ENCODE results near the gene TTC29.

Gene TTC29, protein sequence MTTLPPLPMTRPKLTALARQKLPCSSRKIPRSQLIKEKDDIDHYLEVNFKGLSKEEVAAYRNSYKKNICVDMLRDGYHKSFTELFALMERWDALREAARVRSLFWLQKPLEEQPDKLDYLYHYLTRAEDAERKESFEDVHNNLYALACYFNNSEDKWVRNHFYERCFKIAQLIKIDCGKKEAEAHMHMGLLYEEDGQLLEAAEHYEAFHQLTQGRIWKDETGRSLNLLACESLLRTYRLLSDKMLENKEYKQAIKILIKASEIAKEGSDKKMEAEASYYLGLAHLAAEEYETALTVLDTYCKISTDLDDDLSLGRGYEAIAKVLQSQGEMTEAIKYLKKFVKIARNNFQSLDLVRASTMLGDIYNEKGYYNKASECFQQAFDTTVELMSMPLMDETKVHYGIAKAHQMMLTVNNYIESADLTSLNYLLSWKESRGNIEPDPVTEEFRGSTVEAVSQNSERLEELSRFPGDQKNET

DNA sequence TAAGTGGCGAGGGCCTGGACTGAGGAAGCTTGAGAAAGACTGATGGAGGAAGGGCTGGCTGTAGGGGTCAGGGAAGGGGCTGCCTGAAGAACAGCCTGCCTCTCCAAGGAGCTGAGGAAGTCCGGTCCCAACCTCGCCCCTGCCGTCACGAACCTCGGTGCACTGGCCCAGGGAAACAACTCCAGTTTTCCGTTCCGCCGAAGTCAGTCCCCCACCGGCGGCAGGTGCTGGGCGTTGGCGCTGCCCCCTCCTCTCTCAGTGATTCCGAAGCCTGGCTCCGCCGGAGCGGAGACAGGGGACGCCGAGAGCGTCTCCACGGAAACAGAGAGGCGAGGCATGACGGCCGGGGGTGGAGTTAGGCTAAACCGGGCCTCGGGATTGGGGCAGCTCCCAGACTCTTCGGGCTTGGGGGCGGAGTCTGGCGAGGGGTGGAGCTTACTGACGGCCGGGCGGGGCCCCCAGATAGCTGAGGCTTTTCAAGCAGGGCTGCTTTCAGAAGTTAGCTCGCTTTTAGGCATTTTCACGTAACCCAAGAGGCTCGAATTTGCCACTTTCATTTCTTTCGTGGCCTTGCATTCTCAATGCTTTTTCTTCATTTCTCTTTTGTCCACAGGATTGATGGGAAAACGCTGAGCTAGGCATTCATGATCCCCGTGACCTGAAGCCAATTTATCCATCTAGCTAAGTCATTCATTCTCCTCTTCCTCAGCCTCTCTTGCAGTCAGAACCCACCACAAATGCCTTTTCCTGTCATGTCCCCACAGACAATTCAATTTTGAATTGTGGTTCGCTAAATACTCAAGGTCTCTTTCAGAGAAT lies at the start of gene TTC29:
TSS of gene TTC29 (minus strand) at position 309 of the 819 bp plus-strand sequence. CDS start 5,969 bp downstream, outside the sequence.
- H3K27ac Mint-ChIP-seq (ENCODE audit: low read depth): peak within 1 kb of the TSS; percentile 66

GRCh38 chr4:146981651-146982050 lies 36.0 kb upstream of the TTC29 start:
- ATAC-seq (replicated peaks; ENCODE audit: extremely low read depth, poor library complexity, severe bottlenecking) (no peak), DNase-seq (ENCODE audit: low spot score in 2 of 2) (no peak)
- Mint-ChIP-seq H3K4me1 (no peaks in the 10 kb centered on the region), H3K27ac (ENCODE audit: low read depth) (no peak overlapping the region), H3K9me3 (no peaks in the 10 kb centered on the region), H3K4me3 (no peak overlapping the region), H3K36me3 (ENCODE audit: insufficient read depth) (no peaks in the 10 kb centered on the region), H3K27me3 (peaks cover 37% of the 10 kb centered on the region)

More for the DNA sequence above, at the start of gene TTC29:
- H3K36me3 Mint-ChIP-seq (ENCODE audit: insufficient read depth): no peaks in the 10 kb centered on the region
- H3K4me1 Mint-ChIP-seq: peaks cover 31% of the 10 kb centered on the region
- no peaks in the 10 kb centered on the region for H3K27me3 Mint-ChIP-seq
- peak within 1 kb of the TSS; percentile 79 for H3K4me3 Mint-ChIP-seq
- peak; percentile 62 to 65 for DNase-seq (ENCODE audit: low spot score in 2 of 2)
- H3K9me3 Mint-ChIP-seq: no peaks in the 10 kb centered on the region
- peak; percentile 93 for ATAC-seq (replicated peaks; ENCODE audit: extremely low read depth, poor library complexity, severe bottlenecking)

DNA sequence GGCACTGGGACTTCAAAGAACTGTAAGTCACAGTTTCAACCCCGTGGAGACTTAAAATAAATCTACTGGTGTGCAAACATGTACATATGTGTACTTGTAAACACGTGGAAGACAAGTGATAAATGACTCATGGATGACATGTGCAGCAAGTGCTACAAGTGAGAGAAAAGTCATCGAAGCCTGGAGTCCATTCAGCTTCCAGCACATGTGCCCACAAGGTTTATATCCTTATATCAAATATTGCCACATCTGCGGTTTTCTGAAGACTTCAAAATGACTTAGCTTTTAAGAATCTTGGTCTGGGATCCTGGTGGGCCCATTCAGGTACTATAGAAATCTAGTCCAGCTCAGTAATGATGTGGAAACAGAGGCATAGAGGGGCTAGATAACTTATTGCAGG lies 33.0 kb upstream of the TTC29 start:
- no peak overlapping the region for H3K27ac Mint-ChIP-seq (ENCODE audit: low read depth)
- no peak overlapping the region for H3K4me3 Mint-ChIP-seq
- H3K4me1 Mint-ChIP-seq: no peaks in the 10 kb centered on the region
- no peaks in the 10 kb centered on the region for H3K36me3 Mint-ChIP-seq (ENCODE audit: insufficient read depth)
- ATAC-seq (replicated peaks; ENCODE audit: extremely low read depth, poor library complexity, severe bottlenecking) (no peak), DNase-seq (ENCODE audit: low spot score in 2 of 2) (no peak)
- H3K27me3 Mint-ChIP-seq: peaks cover 52% of the 10 kb centered on the region
- H3K9me3 Mint-ChIP-seq: no peaks in the 10 kb centered on the region

DNA sequence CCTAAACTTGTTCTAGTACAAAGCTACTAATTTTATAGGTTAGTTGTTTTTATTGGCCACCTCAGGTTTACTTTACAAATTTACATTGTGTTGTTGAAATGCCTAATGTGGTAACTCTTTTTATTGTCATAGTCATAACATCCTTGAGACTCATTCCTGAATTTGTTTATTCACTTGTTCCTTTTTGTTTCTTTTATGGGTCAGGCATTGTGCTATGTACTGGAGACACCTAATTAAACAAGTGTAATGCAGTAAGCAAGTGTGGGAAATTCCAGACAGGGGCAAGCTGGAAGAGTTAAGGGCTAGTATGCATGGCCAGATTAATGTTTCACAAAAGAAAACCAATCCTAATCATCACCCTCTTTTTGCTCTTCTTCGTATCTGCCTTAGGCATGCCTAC lies 30.5 kb upstream of the TTC29 start:
- H3K36me3 Mint-ChIP-seq (ENCODE audit: insufficient read depth): no peaks in the 10 kb centered on the region
- H3K4me1 Mint-ChIP-seq: no peaks in the 10 kb centered on the region
- ATAC-seq (replicated peaks; ENCODE audit: extremely low read depth, poor library complexity, severe bottlenecking): no peak
- no peak overlapping the region for H3K27ac Mint-ChIP-seq (ENCODE audit: low read depth)
- H3K9me3 Mint-ChIP-seq: no peaks in the 10 kb centered on the region
- no peak for DNase-seq (ENCODE audit: low spot score in 2 of 2)
- no peak overlapping the region for H3K4me3 Mint-ChIP-seq
- peaks cover 68% of the 10 kb centered on the region for H3K27me3 Mint-ChIP-seq

DNA sequence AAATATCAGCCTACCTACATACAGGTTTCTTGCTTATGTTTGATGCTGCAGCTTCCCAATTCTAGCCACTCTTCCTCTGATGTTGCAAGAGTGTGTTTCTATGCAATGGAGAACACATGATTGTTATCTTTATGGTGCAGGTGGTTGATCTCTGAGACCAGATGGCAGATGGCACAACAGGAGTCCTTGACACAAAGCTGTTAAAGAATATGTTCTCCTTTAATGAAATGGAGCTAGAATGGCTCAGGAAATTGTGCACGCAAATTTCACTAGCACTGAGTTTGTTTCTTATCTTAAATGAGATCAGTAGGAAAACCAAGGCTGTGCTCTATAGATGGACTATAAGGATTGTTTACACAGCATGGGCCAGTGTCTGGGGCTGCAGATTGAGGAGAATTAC lies 29.9 kb upstream of the TTC29 start:
- H3K4me1 Mint-ChIP-seq: no peaks in the 10 kb centered on the region
- peaks cover 68% of the 10 kb centered on the region for H3K27me3 Mint-ChIP-seq
- no peak overlapping the region for H3K4me3 Mint-ChIP-seq
- ATAC-seq (replicated peaks; ENCODE audit: extremely low read depth, poor library complexity, severe bottlenecking): no peak
- no peaks in the 10 kb centered on the region for H3K36me3 Mint-ChIP-seq (ENCODE audit: insufficient read depth)
- no peak for DNase-seq (ENCODE audit: low spot score in 2 of 2)
- H3K27ac Mint-ChIP-seq (ENCODE audit: low read depth): no peak overlapping the region
- no peaks in the 10 kb centered on the region for H3K9me3 Mint-ChIP-seq

- H3K27me3 Mint-ChIP-seq: peaks cover 64% of the 10 kb centered on the region
- no peaks in the 10 kb centered on the region for H3K4me1 Mint-ChIP-seq
- ATAC-seq (replicated peaks; ENCODE audit: extremely low read depth, poor library complexity, severe bottlenecking) (no peak), DNase-seq (ENCODE audit: low spot score in 2 of 2) (no peak)
- no peaks in the 10 kb centered on the region for H3K9me3 Mint-ChIP-seq
- no peak overlapping the region for H3K27ac Mint-ChIP-seq (ENCODE audit: low read depth)
- no peaks in the 10 kb centered on the region for H3K36me3 Mint-ChIP-seq (ENCODE audit: insufficient read depth)
- no peak overlapping the region for H3K4me3 Mint-ChIP-seq
These were observed 29.4 kb upstream of the TTC29 start for GRCh38 chr4:146975036-146975435.

GRCh38 chr4:146972036-146972435 lies 26.4 kb upstream of the TTC29 start:
- ATAC-seq (replicated peaks; ENCODE audit: extremely low read depth, poor library complexity, severe bottlenecking) (no peak), DNase-seq (ENCODE audit: low spot score in 2 of 2) (no peak)
- peaks cover 66% of the 10 kb centered on the region for H3K27me3 Mint-ChIP-seq
- no peak overlapping the region for H3K27ac Mint-ChIP-seq (ENCODE audit: low read depth)
- no peak overlapping the region for H3K4me3 Mint-ChIP-seq
- no peaks in the 10 kb centered on the region for H3K4me1 Mint-ChIP-seq
- H3K36me3 Mint-ChIP-seq (ENCODE audit: insufficient read depth): no peaks in the 10 kb centered on the region
- no peaks in the 10 kb centered on the region for H3K9me3 Mint-ChIP-seq

DNA sequence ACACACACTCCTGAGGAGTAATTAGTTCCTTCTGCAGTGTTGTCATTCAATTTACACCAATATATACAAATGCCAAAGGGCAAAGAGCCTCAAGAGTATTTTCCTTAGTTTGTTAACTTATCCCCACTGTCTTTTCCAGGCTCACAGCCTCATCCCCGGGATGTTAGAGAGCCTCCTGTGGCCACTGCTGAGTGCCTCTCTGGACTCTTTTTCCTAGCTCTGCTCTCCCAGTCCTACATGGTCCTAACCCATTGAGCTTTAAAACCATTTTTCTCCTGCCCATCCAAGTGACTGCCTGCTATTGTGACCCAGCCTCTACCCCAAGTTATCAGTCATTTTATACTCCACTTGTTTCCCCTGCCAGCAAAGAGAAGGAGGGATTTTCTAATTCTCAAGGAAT lies 23.5 kb upstream of the TTC29 start:
- no peak for ATAC-seq (replicated peaks; ENCODE audit: extremely low read depth, poor library complexity, severe bottlenecking)

DNA sequence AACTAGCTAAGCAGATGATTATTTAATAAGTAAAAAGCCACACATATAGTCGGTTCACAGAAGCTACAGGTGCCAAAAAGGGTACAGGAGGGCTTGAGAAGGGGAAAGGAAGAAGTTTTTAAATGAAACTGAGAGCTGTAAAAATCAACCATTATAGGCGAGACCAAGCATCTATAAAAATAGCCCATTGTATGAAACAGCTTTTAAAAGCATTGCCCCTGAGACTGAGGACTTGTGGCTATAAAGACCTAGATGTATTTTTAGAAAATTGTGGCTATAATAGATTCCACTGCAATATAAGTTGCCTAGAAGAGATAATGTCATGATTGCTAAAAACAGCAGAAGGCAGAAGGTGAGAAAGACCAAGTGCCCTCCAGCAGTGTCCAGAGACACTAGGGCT lies 15.0 kb upstream of the TTC29 start:
- DNase-seq (ENCODE audit: low spot score in 2 of 2) (no peak), ATAC-seq (replicated peaks; ENCODE audit: extremely low read depth, poor library complexity, severe bottlenecking) (no peak)
- no peak overlapping the region for H3K27ac Mint-ChIP-seq (ENCODE audit: low read depth)
- no peaks in the 10 kb centered on the region for H3K9me3 Mint-ChIP-seq
- H3K27me3 Mint-ChIP-seq: peaks cover 48% of the 10 kb centered on the region
- H3K4me3 Mint-ChIP-seq: no peak overlapping the region
- H3K36me3 Mint-ChIP-seq (ENCODE audit: insufficient read depth): no peaks in the 10 kb centered on the region
- no peaks in the 10 kb centered on the region for H3K4me1 Mint-ChIP-seq

More for the DNA sequence above, 23.5 kb upstream of the TTC29 start:
- Mint-ChIP-seq H3K36me3 (ENCODE audit: insufficient read depth) (no peaks in the 10 kb centered on the region), H3K9me3 (no peaks in the 10 kb centered on the region), H3K4me3 (no peak overlapping the region), H3K27me3 (peaks cover 50% of the 10 kb centered on the region), H3K4me1 (no peaks in the 10 kb centered on the region), H3K27ac (ENCODE audit: low read depth) (no peak overlapping the region)
- DNase-seq (ENCODE audit: low spot score in 2 of 2): no peak

DNA sequence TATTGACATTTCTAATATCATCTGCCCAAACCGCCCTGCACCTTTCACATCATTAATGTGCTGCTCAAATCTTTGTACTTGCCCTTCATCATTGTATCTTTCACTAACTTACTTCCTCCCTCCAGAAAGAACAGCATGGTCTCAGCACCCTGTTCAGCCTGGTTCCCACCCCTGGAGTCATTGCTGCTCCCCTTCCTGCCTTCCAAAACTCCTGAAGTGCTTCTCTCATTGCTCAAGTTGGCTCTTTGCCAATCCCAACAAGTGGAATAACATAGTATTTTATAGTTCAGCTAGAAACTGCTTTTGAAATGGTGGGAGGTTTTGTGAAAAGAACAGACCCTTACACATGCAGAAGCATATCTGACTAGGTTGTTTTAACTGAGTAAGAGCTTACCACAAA lies 14.0 kb upstream of the TTC29 start:
- peaks cover 57% of the 10 kb centered on the region for H3K27me3 Mint-ChIP-seq
- no peaks in the 10 kb centered on the region for H3K36me3 Mint-ChIP-seq (ENCODE audit: insufficient read depth)
- no peak overlapping the region for H3K4me3 Mint-ChIP-seq
- ATAC-seq (replicated peaks; ENCODE audit: extremely low read depth, poor library complexity, severe bottlenecking) (no peak), DNase-seq (ENCODE audit: low spot score in 2 of 2) (no peak)
- H3K9me3 Mint-ChIP-seq: no peaks in the 10 kb centered on the region
- no peak overlapping the region for H3K27ac Mint-ChIP-seq (ENCODE audit: low read depth)
- H3K4me1 Mint-ChIP-seq: no peaks in the 10 kb centered on the region

DNA sequence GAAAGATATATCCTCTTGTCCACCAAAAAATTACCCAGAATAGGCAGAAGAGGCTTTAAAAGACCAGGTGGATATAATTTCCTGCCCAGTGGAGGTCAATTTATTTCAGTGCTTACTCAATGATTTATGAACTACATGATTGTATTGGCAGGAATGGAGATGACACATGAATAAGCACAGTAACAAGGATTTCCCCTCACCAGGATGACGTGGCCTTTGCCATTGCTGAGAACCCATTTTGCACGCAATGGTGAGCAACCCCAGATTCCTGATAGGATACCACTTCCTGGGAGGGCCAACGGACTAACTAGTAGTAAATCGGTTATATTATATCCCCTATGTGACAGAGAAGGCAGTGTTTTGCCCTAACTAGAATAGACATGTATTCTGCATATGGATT lies 11.6 kb upstream of the TTC29 start:
- Mint-ChIP-seq H3K4me1 (no peaks in the 10 kb centered on the region), H3K27ac (ENCODE audit: low read depth) (no peak overlapping the region), H3K4me3 (no peak overlapping the region), H3K9me3 (no peaks in the 10 kb centered on the region), H3K36me3 (ENCODE audit: insufficient read depth) (no peaks in the 10 kb centered on the region), H3K27me3 (peaks cover 53% of the 10 kb centered on the region)
- DNase-seq (ENCODE audit: low spot score in 2 of 2) (no peak), ATAC-seq (replicated peaks; ENCODE audit: extremely low read depth, poor library complexity, severe bottlenecking) (no peak)

GRCh38 chr4:146952896-146953295 lies 7.2 kb upstream of the TTC29 start:
- ATAC-seq (replicated peaks; ENCODE audit: extremely low read depth, poor library complexity, severe bottlenecking) (no peak), DNase-seq (ENCODE audit: low spot score in 2 of 2) (no peak)
- H3K9me3 Mint-ChIP-seq: no peaks in the 10 kb centered on the region
- H3K27ac Mint-ChIP-seq (ENCODE audit: low read depth): no peak overlapping the region
- H3K4me3 Mint-ChIP-seq: no peak overlapping the region
- peaks cover 39% of the 10 kb centered on the region for H3K27me3 Mint-ChIP-seq
- no peaks in the 10 kb centered on the region for H3K36me3 Mint-ChIP-seq (ENCODE audit: insufficient read depth)
- no peaks in the 10 kb centered on the region for H3K4me1 Mint-ChIP-seq

- H3K4me3 Mint-ChIP-seq: no peak overlapping the region
- peaks cover 31% of the 10 kb centered on the region for H3K4me1 Mint-ChIP-seq
- no peak overlapping the region for H3K27ac Mint-ChIP-seq (ENCODE audit: low read depth)
- ATAC-seq (replicated peaks; ENCODE audit: extremely low read depth, poor library complexity, severe bottlenecking) (no peak), DNase-seq (ENCODE audit: low spot score in 2 of 2) (no peak)
- no peaks in the 10 kb centered on the region for H3K9me3 Mint-ChIP-seq
- H3K27me3 Mint-ChIP-seq: peaks cover 11% of the 10 kb centered on the region
- no peaks in the 10 kb centered on the region for H3K36me3 Mint-ChIP-seq (ENCODE audit: insufficient read depth)
These were observed 3.9 kb upstream of the TTC29 start for GRCh38 chr4:146949559-146949958.
